ENCODE results near the gene CRAMP1.

The CRAMP1 gene

DNA sequence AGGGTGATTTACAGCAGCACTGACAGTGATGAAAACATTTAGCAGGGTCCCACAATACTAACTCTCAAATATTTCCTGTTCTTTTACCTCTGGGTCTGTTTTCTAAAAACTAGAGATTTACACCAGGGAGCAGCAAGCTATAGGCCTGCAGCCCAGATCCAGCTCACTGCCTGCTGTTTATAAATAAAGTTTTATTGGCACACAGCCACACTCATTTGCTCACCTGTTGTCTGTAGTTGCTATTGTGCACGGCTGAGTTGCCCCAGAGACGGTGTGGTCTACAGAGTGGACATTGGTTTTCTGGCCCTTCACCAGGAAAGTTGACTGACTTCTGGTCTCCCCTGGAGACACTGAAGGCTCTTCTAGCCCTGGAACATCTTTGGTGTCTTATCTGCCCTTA is 49.7 kb downstream of the CRAMP1 start:
- Mint-ChIP-seq H3K4me3 (no peak overlapping the region), H3K27me3 (no peaks in the 10 kb centered on the region), H3K9me3 (no peaks in the 10 kb centered on the region), H3K4me1 (no peaks in the 10 kb centered on the region), H3K36me3 (peaks cover 39 to 43% of the 10 kb centered on the region in 2 donors), H3K27ac (no peak overlapping the region)
- DNase-seq (no peak), ATAC-seq (replicated peaks) (no peak)

DNA sequence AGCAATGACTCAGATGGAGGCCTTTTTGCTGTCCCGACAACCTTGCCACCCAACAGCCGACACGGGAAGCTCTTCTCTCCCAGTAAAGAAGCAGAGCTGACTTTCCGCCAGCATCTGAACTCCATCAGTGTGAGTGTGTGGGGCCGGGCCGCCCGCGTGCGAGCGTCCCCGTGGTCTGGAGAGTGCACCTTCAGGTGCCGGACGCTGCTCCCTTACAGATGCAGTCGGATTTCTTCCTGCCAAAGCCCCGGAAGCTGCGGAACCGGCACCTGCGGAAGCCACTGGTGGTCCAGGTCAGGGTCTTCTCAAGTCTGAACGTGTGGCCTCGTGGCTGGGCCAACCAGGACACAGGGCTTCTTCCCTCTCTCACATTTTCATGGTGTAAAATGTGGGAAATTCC is 50.4 kb downstream of the CRAMP1 start:
- DNase-seq (no peak), ATAC-seq (replicated peaks) (no peak)
- no peaks in the 10 kb centered on the region for H3K4me1 Mint-ChIP-seq
- no peak overlapping the region for H3K4me3 Mint-ChIP-seq
- no peaks in the 10 kb centered on the region for H3K27me3 Mint-ChIP-seq
- H3K36me3 Mint-ChIP-seq = peaks cover 42 to 44% of the 10 kb centered on the region in 2 donors
- H3K27ac Mint-ChIP-seq = no peak overlapping the region
- no peaks in the 10 kb centered on the region for H3K9me3 Mint-ChIP-seq

- H3K4me3 Mint-ChIP-seq = no peak overlapping the region
Observed at GRCh38 chr16:1665829-1666228, 53.7 kb downstream of the CRAMP1 start.

DNA sequence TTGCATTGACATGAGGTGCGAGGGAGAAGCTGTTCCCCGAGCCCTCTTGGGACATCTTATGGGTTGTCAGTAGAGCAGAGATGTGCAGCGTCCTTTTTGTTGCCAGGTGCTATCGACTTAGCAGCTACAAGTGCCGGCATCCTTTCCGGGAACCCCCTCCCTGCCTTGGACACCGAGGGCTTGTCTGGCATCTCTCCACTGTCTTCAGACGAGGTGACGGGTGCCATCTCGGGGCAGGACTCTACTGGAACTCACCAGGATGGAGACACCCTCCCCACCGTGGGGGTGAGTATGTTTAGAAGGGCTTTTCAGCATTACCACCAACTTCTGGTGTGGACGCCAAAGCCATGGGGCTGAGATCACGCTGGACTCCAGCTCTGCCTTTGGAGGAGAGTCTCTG is 54.2 kb downstream of the CRAMP1 start:
- Mint-ChIP-seq H3K4me3 (no peak overlapping the region), H3K27me3 (no peaks in the 10 kb centered on the region), H3K4me1 (no peaks in the 10 kb centered on the region), H3K36me3 (peaks cover 53 to 59% of the 10 kb centered on the region in 2 donors), H3K27ac (no peak overlapping the region), H3K9me3 (no peaks in the 10 kb centered on the region)
- DNase-seq (no peak), ATAC-seq (replicated peaks) (no peak)

More at GRCh38 chr16:1665829-1666228, 53.7 kb downstream of the CRAMP1 start:
- no peak for ATAC-seq (replicated peaks)
- H3K27ac Mint-ChIP-seq = no peak overlapping the region
- peaks cover 48 to 55% of the 10 kb centered on the region in 2 donors for H3K36me3 Mint-ChIP-seq
- H3K27me3 Mint-ChIP-seq = no peaks in the 10 kb centered on the region
- H3K4me1 Mint-ChIP-seq = no peaks in the 10 kb centered on the region
- no peaks in the 10 kb centered on the region for H3K9me3 Mint-ChIP-seq
- no peak for DNase-seq

DNA sequence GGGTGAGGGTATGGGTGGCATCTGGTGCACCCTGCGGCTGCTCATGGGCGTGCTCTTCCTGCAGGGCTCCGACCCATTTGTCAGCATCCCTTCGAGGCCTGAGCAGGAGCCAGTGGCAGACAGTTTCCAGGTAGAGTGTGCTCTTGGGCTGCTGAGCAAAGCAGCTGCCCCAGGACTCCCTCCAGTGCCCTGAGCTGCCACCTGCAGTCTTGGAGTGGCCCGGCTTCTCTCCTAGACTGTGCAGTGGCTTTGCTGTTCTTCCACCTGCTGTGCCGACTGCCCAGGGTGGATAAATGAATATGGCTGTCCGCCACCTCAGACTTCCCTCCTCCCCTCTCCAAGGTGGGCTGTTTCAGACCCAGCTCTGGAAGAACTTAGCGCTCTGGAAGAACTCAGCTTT is 55.1 kb downstream of the CRAMP1 start:
- peaks cover 60 to 61% of the 10 kb centered on the region in 2 donors for H3K36me3 Mint-ChIP-seq
- H3K27me3 Mint-ChIP-seq = no peaks in the 10 kb centered on the region
- no peak overlapping the region for H3K27ac Mint-ChIP-seq
- H3K9me3 Mint-ChIP-seq = no peaks in the 10 kb centered on the region
- ATAC-seq (replicated peaks) (no peak), DNase-seq (no peak)
- H3K4me3 Mint-ChIP-seq = no peak overlapping the region
- H3K4me1 Mint-ChIP-seq = no peaks in the 10 kb centered on the region

- Mint-ChIP-seq H3K4me3 (no peak overlapping the region), H3K9me3 (no peaks in the 10 kb centered on the region), H3K27ac (no peak overlapping the region), H3K27me3 (no peaks in the 10 kb centered on the region), H3K36me3 (peaks cover 60 to 64% of the 10 kb centered on the region in 2 donors), H3K4me1 (no peaks in the 10 kb centered on the region)
- DNase-seq = no peak
- ATAC-seq (replicated peaks) = no peak
Observed at GRCh38 chr16:1667916-1668315, 55.8 kb downstream of the CRAMP1 start.

DNA sequence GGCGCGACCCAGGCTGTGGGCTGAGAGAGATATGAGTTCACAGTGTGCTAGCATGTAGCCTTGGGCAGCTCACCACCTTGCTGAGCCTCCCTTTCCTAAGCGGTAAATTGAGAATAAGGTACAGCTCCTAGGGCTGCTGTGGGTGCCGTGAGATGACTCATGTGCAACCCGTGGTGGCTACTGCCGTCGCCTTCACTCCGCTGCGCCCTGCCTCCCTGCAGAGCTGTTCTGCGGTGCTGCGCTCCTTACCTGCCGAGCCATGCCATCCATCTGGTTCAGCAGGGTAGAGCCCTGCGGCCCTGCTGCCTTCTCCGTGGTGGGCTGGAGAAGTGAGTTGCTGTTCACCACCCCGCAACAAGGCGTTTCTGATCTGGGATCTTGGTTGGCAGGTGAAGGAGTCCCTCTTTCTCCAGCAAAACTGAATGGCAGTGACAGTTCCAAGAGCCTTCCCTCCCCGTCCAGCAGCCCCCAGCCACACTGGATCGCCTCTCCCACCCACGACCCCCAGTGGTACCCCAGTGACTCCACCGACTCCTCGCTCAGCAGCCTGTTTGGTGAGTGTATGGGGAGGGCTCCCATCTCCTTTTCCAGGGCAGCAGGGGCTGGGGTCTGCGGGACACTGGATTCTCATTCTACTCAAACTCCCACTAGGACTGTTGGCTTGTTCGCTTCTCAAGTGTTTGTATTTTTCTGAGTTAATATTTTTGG is 56.6 kb downstream of the CRAMP1 start:
- Mint-ChIP-seq H3K9me3 (no peaks in the 10 kb centered on the region), H3K27me3 (no peaks in the 10 kb centered on the region), H3K4me1 (no peaks in the 10 kb centered on the region), H3K36me3 (peaks cover 62 to 63% of the 10 kb centered on the region in 2 donors), H3K4me3 (no peak overlapping the region), H3K27ac (no peak overlapping the region)
- ATAC-seq (replicated peaks) (no peak), DNase-seq (no peak)

GRCh38 chr16:1669698-1670097 is 57.5 kb downstream of the CRAMP1 start:
- H3K4me1 Mint-ChIP-seq = no peaks in the 10 kb centered on the region
- ATAC-seq (replicated peaks) = no peak
- H3K27ac Mint-ChIP-seq = peak overlapping the region; percentile 59
- H3K9me3 Mint-ChIP-seq = no peaks in the 10 kb centered on the region
- peaks cover 62 to 67% of the 10 kb centered on the region in 2 donors for H3K36me3 Mint-ChIP-seq
- DNase-seq = no peak
- no peak overlapping the region for H3K4me3 Mint-ChIP-seq
- no peaks in the 10 kb centered on the region for H3K27me3 Mint-ChIP-seq

- Mint-ChIP-seq H3K4me3 (no peak overlapping the region), H3K27ac (no peak overlapping the region), H3K9me3 (no peaks in the 10 kb centered on the region), H3K27me3 (no peaks in the 10 kb centered on the region), H3K36me3 (peaks cover 62 to 68% of the 10 kb centered on the region in 2 donors), H3K4me1 (no peaks in the 10 kb centered on the region)
- no peak for ATAC-seq (replicated peaks)
- no peak for DNase-seq
Observed at GRCh38 chr16:1670371-1670770, 58.2 kb downstream of the CRAMP1 start.

DNA sequence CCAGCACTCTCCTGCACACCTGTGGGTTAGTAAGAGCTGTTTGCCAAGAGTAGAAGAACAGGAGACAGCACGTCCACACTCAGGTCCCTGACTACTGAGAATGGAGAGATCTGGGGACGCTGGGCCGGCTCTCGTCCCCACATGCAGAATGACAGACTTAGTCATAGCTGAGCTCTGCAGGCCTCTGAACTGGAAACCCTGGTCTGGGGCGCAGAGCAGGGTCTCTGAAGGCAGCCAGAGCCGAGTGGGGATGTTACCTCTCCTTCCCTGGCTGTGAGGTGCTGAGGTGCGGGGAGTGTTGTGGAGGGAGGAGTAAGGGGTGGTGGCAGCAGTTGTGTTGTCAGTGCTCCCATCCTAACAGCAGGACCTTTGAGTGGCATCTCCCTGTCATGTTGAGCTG is 58.7 kb downstream of the CRAMP1 start:
- peaks cover 67 to 70% of the 10 kb centered on the region in 2 donors for H3K36me3 Mint-ChIP-seq
- ATAC-seq (replicated peaks) = no peak
- H3K27me3 Mint-ChIP-seq = no peaks in the 10 kb centered on the region
- DNase-seq = no peak
- peak overlapping the region; percentile 14 for H3K27ac Mint-ChIP-seq
- no peaks in the 10 kb centered on the region for H3K4me1 Mint-ChIP-seq
- H3K4me3 Mint-ChIP-seq = no peak overlapping the region
- H3K9me3 Mint-ChIP-seq = no peaks in the 10 kb centered on the region

GRCh38 chr16:1673424-1674151 is 61.4 kb downstream of the CRAMP1 start:
- Mint-ChIP-seq H3K36me3 (peaks cover 59 to 62% of the 10 kb centered on the region in 2 donors), H3K27me3 (no peaks in the 10 kb centered on the region), H3K4me1 (peaks cover 3 to 10% of the 10 kb centered on the region in 2 donors), H3K27ac (peak overlapping the region; percentile 2), H3K9me3 (no peaks in the 10 kb centered on the region), H3K4me3 (no peak overlapping the region)
- ATAC-seq (replicated peaks) (no peak), DNase-seq (no peak)

- H3K9me3 Mint-ChIP-seq = no peaks in the 10 kb centered on the region
- DNase-seq (no peak), ATAC-seq (replicated peaks) (no peak)
- H3K27me3 Mint-ChIP-seq = no peaks in the 10 kb centered on the region
- H3K4me3 Mint-ChIP-seq = no peak overlapping the region
- H3K27ac Mint-ChIP-seq = no peak overlapping the region
- H3K36me3 Mint-ChIP-seq = peaks cover 57 to 63% of the 10 kb centered on the region in 2 donors
- H3K4me1 Mint-ChIP-seq = peaks cover 8 to 17% of the 10 kb centered on the region in 2 donors
Observed at GRCh38 chr16:1674306-1674705, 62.1 kb downstream of the CRAMP1 start.

DNA sequence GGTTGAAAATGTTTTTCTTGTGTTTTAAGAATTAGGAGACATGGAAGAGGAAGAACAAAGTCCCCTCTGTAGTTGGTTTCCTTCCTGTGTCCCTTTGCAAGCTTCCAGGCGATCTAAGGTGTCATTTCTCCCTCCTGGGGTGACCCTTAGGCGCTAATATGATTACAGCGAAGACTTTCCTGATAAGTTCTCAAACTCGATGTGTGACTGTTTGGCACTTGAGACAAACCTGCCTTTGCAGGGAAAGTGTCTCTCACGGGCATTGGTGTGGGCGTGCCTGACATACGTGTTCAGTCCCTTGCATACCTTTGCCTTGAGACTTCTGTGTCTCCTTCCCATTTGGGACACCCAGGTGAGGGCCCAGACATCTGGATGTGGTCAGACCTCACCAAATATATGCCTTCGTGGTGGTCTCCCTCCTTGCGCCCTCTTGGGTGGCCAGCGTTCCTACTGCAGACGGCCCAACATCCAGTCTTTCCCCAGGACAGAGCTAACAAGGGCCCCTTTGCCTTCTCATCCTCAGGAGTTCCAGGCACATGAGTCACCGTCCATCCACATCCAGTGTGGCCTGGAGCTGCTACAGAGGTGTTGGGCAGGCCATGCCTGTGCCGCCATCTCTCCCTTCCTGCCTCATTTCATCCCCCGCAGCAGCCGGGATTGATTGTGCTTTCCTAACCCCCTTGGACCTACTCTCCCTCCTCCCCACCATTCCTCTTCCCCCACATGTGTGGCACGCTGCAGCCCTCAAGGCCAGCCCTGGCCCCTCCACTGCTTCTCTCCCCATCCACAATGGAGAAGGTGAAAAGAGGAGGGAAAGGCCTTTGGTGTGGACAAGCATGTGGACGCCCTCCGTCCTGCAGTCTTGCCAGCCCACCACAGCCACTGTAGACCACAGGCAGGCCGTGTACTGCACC is 62.8 kb downstream of the CRAMP1 start:
- ATAC-seq (replicated peaks) (no peak), DNase-seq (no peak)
- Mint-ChIP-seq H3K9me3 (no peaks in the 10 kb centered on the region), H3K27ac (peak overlapping the region; percentile 14), H3K36me3 (peaks cover 50 to 57% of the 10 kb centered on the region in 2 donors), H3K4me1 (peaks cover 8 to 19% of the 10 kb centered on the region in 2 donors), H3K4me3 (no peak overlapping the region), H3K27me3 (no peaks in the 10 kb centered on the region)

GRCh38 chr16:1676661-1677060 is 64.5 kb downstream of the CRAMP1 start:
- Mint-ChIP-seq H3K36me3 (peaks cover 37 to 55% of the 10 kb centered on the region in 2 donors), H3K27me3 (no peaks in the 10 kb centered on the region), H3K4me1 (peaks cover 14 to 35% of the 10 kb centered on the region in 2 donors), H3K4me3 (no peak overlapping the region), H3K9me3 (no peaks in the 10 kb centered on the region), H3K27ac (no peak overlapping the region)
- ATAC-seq (replicated peaks) (no peak), DNase-seq (no peak)
